Astrocyte (in vitro differentiated cells and primary cell): Measurements from ENCODE around the gene COL23A1.

Source experiments
- EZH2 ChIP-seq: IDR thresholded peaks from 2 replicates; pipeline ENCODE4 v1.6.1; 2012; ENCODE audit warnings: mild to moderate bottlenecking, low read length, inconsistent platforms; ENCODE audit not compliant: insufficient read depth
- TF ChIP-seq, protein P1 (sequence below): IDR thresholded peaks from 2 replicates; pipeline ENCODE4 v1.5.1; 2011; ENCODE audit warnings: low read depth, mild to moderate bottlenecking, inconsistent platforms, low read length, moderate library complexity; ENCODE audit not compliant: insufficient read depth

DNA sequence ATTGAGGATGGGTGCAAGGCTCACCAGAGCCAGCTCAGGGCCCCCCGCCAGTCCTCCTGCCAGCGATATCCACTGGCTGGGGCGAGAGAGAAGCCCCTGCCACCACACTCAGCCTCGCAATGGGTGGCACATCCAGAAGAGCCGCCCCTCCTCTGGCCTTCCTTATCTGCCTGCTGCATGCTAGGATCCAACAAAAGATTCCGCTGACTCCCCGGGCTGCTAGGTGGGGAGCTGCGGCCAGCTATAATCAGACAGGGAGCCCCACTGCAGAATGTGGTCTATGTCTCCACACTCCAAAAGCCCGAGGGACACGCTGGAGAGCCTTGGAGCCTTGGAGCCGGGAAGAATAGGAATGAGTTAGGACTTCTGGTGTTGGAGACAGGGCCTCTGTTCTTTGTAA is 32.8 kb downstream of the COL23A1 start:
- TF ChIP-seq, protein P1, sequence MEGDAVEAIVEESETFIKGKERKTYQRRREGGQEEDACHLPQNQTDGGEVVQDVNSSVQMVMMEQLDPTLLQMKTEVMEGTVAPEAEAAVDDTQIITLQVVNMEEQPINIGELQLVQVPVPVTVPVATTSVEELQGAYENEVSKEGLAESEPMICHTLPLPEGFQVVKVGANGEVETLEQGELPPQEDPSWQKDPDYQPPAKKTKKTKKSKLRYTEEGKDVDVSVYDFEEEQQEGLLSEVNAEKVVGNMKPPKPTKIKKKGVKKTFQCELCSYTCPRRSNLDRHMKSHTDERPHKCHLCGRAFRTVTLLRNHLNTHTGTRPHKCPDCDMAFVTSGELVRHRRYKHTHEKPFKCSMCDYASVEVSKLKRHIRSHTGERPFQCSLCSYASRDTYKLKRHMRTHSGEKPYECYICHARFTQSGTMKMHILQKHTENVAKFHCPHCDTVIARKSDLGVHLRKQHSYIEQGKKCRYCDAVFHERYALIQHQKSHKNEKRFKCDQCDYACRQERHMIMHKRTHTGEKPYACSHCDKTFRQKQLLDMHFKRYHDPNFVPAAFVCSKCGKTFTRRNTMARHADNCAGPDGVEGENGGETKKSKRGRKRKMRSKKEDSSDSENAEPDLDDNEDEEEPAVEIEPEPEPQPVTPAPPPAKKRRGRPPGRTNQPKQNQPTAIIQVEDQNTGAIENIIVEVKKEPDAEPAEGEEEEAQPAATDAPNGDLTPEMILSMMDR: no peak
- no peak for TF ChIP-seq EZH2
